Ovary (tissue), 3 donors: ENCODE results near the gene PTPRG.

ENCODE experiments used
- EP300 ChIP-seq: sonication (generic); formaldehyde crosslinking; IDR thresholded peaks from one replicate; pipeline ENCODE4 v1.6.1; 2017; ENCODE audit warnings: antibody characterized with exemption
- POLR2A ChIP-seq: fragments of 450-650 bp; IDR thresholded peaks from one replicate; pipeline ENCODE4 v1.6.1; 2017; ENCODE audit warnings: antibody characterized with exemption, mild to moderate bottlenecking, moderate library complexity
- TF ChIP-seq, protein P1 (sequence below), 3 donors: fragments of 450-650 bp in 2 of 3; fragments of 200-600 bp in 1 of 3; IDR thresholded peaks; one replicate each; pipeline versions ENCODE4 v1.5.1 to v1.8.0; 2016 to 2022; ENCODE audit warnings: antibody characterized with exemption in 3 of 3, mild to moderate bottlenecking in 1 of 3
- donor health status: DM: no; HTN: no; CAD: no.

DNA sequence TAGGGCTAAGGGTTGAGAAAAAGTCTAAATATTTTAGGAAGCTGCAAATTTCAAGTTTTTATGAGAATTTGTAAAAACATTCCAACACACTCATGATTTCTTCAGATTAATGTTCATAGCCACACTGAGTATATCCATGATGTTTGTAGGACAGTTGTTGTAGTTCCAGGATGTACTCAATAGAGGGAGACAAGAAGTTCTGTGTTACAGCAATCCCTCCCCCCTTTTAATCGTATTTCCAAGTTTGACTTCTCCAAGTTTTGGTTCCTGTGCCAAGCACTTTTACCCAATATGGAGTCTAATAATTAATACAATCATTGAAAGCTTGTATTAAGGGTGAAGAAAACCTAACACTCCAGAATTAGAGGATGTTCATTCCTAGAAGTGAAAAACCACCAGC, 668.5 kb downstream of the PTPRG start:
- TF ChIP-seq, protein P1, sequence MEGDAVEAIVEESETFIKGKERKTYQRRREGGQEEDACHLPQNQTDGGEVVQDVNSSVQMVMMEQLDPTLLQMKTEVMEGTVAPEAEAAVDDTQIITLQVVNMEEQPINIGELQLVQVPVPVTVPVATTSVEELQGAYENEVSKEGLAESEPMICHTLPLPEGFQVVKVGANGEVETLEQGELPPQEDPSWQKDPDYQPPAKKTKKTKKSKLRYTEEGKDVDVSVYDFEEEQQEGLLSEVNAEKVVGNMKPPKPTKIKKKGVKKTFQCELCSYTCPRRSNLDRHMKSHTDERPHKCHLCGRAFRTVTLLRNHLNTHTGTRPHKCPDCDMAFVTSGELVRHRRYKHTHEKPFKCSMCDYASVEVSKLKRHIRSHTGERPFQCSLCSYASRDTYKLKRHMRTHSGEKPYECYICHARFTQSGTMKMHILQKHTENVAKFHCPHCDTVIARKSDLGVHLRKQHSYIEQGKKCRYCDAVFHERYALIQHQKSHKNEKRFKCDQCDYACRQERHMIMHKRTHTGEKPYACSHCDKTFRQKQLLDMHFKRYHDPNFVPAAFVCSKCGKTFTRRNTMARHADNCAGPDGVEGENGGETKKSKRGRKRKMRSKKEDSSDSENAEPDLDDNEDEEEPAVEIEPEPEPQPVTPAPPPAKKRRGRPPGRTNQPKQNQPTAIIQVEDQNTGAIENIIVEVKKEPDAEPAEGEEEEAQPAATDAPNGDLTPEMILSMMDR (IDR thresholded peaks at IDR 0.05) = no peak
- TF ChIP-seq POLR2A = no peak
- TF ChIP-seq EP300 = no peak
